SW 1271 (cell line): Measurements from ENCODE around the gene GHRL.

ENCODE experiments used
- DNase-seq, 2 experiments: peaks; one replicate each; lab custom pipeline; 2025; lab: John Stamatoyannopoulos, UW

GHRL gene

DNA sequence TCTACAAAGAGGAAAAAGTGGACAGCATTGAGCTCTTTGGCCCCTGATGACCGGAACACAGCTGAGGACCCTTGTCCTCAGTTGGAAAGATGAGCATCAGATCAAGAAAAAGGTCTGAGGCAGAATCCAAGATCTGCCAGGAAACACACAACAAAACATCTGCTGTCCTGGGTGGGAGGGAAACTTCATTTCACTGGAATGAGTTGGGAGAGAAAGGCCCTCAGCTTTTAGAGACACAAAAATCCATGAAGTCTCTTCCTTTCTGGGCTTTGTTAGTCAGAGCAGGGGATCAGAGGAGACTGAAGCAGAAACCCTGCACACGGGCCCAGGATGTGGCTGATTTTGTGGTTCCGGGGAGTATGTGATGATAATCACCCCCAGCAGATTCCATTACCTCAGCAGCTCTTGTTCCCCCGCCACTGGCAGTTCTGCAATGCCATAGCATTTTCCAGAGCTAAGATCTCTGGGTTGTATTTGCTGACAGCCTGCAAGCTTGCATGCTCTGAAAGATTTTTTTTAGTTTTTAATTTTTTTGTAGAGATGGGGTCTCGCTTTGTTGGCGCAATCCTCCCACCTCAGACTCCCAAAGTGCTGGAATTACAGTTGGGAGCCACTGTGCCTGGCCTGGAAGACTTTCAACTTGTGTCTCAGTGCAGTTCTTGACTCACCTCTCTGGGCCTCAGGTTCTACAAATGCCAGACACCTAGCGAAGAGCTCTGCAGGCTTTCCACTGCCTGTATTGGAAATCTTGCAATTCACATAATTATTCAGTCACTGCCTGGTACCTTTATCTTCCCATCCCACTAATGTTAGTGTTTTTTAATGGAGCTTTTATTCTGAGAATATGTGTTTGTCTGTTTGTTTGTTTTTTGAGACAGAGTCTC is 50.3 kb downstream of the GHRL start:
- DNase-seq = no peak

- DNase-seq = no peak
These were observed 51.9 kb downstream of the GHRL start for GRCh38 chr3:10240799-10241198.

DNA sequence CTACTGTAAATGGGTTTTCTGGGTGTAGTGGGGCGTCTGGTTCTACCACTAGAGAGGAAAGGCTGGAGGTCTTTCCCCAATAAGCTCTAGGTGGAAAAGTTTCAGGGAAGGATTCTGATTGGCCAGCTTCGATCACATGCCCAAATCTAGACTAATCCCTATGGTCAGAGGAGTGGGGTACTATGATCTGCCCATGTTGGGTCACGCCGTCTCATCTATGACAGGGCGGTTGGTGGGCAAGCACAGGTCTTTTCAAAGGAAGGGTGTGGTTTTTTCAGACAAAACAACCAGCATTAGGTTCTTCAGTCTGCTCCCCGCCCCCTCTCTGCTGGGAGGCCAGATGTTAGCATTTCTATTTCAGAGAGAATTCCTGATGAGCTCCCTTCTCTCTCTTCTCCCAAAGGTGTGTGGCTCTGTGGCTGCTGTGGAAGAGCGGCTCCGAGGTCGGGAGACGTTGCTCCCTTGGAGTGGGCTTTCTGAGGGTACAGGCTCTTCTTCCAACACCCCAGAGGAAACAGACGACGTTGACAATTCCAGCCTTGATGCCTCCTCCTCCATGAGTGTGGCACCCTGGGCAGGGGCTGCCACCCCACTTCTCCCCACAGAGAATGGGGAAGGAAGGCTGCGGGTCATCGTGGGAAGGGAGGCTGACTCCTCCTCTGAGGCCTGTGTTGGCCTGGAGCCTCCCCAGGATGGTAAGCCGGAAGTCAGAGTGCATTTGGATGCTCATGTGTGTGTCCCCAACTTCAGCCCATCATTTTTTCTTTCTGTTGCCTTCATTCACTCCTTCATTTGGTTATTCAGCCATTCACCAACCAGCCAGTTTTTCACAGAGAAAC is 54.2 kb downstream of the GHRL start:
- DNase-seq = no peak
